ENCODE results near the gene TRIM62.
"Not testable (repeated sequence)": the region's sequence is repeated elsewhere in the genome, so short reads cannot be mapped to it uniquely, and the experiment has no call there.

TRIM62 gene

DNA sequence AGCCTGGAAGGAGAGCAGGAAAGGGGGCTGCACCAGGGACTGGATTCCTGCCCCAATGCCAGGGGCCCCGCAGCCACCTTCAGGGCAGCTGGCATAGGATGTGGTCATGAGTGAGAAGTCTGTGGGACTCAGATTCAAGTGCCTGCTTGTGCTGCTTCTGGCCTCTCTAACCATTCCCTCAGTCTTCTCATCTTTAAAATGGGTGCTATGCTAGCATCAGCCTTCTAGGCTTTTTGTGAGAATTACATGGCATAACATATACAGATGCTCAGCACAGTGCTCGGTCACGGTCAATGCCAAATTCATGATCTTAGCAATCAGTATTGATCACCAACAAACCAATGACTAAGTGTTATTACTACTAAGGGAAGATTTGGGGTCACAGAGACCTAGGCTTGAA lies 23.5 kb downstream of the TRIM62 start:
- no peak for DNase-seq

DNA sequence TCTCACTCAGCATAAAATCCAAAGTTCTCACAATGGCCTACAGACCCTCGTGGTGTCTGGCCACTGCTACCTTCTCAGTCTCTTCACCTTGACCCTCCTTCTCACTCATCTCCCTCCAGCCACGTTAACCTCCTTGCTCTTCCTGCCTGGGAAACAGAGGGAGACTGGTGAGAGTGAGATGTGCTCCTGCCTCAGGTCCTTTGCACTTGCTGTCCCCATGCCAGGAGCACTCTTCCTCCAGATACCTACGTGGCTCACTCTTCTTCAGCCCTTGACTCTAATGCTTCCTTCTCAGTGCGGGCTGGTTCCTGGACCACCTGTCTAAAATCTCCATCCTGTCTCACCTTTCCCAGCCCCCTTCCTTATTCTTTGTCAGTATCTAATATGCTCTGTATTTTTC lies 24.7 kb downstream of the TRIM62 start:
- no peak for DNase-seq

DNA sequence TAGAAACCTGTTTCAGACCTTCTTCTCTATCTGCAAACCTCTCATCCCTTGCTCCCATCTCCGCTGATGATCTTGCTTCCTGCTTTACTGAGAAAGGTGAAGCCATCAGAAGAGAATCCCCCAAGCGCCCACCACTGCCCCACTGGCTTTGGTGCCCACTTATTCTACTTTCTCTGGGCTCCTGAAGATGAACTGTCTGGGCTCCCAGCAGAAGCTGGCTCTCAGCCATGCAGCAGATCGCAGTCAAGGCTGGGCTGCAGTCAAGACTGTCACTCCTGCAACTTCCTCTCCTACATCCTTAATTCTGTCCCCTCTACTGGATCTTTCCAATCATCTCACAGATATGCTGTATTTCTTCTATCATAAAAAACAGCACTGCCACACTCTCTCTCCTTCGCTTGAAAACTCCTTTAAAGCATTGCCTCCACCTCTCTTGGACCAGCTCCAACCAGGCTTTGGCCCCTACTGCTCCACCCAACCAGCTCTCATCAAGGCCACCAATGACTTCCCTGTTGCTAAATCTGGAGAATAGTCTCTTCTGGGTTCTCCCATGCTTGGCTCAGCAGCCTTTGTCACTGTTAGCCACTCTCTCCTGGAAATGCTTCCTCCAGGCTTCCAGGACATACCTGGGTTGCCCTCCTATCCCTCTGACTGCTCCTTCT lies 25.8 kb downstream of the TRIM62 start:
- no peak for DNase-seq

DNA sequence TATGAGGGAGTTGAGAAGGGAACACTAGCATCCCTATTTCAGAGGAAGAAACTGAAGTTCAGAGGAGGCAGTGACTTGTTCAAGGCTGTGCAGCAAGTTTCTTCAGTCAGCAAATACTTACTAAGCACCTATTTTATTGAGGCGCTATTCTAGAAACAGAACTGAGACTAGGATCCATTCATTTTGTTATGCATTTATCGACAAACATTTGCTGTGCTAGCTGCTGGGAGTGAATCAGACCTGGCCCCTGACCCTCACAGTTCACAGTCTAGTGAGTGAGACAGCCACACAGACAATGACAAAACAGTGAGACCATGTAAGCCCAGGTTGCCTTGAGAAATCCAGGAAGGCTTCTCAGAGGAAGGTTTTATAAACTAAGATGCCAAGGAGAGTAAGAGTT lies 28.2 kb downstream of the TRIM62 start:
- DNase-seq: no peak

DNA sequence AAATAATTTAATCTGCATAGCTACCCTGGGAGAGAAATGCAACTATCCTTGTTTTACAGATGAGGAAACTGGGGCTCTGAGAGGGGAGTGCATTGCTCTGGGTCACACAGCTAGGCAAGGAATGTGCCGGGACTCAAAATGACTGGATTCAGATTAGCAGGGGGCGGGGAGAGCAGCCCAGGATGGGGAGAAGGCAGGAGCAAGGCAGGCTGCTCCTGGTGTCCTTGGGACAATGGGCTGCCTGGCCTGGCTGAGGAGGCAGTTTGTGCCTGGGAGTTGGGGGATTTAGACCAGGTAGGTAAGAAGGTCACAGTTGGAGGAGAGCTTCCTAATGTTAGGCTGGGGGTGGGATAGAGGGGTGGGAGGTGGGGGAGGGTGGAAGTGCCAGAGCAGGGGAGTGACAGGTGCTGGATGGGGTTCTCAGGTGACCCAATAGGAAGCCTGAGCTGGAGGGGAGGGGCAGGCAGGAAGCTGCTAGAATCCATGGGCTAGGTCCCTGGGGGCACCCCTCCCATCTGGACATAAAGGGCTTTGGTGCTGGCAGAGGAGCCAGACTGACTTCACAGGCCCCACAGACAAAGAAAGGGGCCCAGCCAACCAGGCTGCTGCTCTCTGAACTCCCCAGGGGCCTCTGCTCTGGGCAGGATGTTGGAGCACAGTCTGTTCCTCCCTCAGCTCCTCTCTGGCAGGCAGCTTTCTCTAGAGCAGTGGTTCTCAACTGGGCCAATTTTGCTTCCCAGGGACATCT lies 29.0 kb downstream of the TRIM62 start:
- peak; percentile 67 for DNase-seq

DNA sequence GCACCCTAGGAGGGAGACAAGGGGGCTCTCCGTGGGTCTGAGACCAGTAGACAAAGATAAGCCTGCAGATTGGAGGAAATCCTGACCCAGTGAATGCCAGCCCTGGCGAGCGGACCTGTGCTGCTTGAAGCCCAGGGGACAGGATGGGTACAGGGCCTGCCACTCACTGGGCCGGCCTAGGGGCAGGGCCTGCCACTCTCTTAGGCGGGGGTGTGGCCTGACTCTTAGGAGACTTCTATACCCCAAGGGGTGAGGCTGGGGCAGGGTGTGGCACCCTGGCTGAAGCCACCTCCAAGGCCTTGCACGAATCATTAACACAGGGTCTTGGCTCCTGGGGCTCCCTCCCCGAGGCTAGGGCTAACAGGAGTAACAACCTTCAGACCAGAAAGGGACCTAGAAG lies 30.7 kb downstream of the TRIM62 start:
- no peak for DNase-seq

DNA sequence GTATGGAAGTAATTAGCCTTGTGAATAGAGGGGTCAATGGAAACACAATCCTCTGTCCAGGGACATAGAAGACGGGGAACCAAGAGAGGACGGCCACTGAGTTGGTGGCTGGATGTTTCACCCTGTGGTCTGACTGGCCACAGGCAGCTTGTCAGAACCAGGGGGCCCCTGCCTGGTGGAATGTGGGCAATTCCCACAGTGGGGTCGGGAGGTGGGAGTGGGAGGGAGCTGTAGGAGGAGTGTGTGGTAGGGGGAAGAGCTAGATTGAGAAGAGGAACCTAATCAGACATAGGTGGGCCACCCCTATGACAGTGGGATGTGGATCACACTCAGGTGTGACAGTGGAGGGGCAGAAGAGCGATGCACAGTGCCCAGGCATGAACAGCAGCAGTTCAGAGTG lies 31.3 kb downstream of the TRIM62 start:
- no peak for DNase-seq

DNA sequence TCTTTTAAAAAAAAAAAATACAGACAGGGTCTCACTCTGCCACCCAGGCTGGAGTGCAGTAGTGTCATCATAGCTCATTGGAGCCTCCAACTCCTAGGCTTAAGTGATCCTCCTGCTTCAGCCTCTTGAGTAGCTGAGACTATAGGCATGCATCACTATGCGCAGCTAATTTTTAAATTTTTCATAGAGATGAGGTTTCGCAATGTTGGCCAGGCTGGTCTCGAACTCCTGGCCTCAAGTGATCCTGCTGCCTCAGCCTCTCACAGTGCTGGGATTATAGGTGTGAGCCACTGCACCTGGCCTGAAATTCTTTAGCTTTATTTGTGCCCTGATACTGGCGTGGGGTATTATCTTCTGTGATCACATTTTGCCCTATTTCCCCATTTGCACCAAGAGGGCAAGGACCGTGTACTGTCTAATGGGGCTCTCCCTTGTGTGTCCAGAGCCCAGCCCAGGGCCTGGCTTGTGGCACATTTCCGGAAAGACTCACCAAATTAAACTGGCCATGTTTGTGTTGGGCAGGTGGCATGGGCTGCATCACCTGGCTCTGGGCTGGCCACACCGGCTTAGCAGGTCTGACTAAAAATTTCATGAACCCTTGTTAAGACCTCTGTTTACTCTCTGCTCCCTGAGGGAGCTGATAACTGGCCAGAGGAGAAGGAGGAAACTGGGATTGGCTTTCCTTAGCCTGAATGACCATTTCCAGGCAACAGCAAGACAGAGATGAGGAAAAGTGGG lies 32.2 kb downstream of the TRIM62 start:
- DNase-seq: no peak

DNA sequence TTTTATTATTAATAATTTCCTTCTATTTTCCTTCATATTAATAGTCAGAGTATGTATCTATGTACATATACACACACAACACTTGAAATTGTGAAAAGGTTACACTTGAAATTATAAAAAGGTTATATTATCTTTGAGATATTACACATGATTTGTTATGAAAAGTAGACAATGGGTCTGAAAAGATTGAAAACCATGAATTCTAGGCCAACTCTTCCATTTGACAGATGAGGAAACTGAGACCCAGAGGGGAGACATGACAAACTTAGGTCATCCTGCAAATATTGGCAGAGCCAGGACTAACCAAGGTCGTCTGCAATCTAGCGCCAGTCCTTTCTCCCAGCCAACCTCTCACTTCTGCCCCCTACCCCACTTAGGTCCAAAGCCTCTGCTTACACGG lies 33.2 kb downstream of the TRIM62 start:
- DNase-seq: no peak

DNA sequence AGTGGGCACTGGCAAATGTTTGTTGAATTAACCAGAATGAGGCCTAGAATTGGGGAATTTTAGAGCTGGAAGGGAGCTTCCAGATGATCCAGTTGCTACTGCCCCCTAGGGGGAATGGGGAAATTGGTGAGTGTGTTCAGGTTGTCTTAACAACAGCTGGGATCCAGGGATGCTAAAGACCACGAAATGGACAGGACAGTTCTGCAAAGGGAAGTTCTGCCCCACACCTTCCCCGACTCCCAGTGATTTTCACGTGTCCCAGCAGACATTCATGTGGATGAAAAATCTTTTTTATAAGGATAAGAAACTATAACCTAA lies 33.9 kb downstream of the TRIM62 start:
- peak; percentile 27 for DNase-seq

DNA sequence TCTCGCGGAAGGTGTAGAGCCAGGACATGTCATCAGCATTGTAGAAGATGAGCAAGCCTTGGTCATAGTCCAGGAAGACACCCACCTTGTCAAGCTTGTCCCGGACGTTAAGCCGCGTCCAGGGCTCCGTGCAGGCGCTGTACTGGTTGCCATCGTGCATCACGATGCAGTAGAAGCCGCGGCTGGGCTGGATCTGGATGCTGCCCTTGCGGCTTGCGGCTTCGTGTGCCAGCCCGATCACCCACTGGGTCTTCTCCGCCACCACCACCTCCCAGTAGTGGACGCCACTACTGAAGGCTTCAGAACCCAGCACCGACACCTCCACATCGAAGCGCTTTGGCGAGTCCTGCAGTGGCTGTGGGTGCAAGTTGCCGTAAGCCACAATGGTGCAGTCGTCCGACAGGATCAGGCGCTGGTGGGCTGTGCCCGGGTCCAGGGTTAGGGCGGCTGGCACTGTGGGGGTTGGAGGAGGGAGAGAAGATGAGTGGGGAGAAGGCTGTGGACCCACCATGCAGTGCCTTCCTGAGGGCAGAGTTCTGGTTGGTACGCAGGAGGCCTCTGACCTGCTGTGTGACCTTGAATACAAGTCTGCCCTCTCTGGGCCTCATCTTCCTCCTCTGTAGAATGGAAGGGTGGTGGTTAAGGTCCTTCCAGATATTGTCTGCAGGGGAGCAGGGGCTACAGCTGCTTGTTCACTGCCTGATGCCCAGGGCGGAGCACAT lies 34.4 kb downstream of the TRIM62 start:
- DNase-seq: no peak

DNA sequence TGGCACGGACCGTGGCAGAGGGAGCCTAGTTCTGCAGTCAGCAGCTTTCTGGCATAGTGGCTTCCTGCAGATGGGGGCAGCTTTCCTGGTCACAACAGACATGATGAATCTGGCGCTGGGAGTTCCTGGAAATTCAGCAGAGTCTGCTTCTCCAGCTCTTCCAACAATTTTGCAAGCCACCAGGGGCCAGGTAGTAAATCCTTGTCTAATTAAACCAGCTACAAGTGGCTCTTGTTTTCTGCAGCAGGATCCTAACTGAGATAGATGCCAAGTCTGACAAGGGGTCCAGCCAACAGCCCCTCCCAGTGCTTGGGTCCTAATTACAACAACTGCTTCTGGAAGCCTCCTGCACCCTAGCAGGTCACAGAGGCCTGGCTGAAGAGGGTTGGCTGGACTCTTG lies 35.8 kb downstream of the TRIM62 start:
- no peak for DNase-seq

DNA sequence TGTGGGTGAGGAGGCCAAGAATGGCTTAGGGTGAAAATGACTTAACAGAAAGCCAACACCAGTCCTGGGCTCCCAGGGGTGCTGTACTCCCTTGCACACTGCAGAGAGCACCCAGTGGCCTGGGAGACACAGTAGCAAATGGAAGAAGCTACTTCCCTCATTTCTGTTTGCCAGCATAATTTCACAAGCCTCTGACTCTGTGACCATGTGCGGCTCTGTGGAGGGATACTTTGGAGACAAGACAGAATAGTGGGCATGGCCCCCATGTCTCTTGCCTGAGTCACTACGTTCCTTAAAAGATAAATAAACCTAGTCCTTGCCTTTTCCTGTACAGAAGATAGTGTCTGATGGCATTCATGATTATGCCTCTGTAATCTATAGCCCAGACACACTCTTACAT lies 38.1 kb downstream of the TRIM62 start:
- peak; percentile 56 for DNase-seq

DNA sequence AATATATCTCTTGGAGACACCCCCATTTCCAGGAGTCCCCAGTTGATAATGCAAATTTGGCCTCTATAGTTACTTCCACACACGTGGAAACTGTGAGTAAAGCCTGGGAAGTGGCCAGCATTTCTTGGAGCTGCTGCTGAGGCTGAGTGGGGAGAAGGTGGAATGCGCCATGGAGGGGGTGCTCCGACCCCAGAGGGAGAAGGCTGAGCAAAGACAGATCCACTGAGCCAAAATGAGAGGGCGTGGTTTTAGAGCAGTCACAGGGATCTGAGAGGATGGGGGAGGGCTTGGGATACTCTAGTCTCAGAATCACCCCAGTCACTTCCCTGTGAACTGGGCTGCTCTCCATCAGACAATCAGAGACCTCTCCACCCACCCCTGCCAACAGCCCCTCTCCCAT lies 38.7 kb downstream of the TRIM62 start:
- DNase-seq: peak; percentile 75

DNA sequence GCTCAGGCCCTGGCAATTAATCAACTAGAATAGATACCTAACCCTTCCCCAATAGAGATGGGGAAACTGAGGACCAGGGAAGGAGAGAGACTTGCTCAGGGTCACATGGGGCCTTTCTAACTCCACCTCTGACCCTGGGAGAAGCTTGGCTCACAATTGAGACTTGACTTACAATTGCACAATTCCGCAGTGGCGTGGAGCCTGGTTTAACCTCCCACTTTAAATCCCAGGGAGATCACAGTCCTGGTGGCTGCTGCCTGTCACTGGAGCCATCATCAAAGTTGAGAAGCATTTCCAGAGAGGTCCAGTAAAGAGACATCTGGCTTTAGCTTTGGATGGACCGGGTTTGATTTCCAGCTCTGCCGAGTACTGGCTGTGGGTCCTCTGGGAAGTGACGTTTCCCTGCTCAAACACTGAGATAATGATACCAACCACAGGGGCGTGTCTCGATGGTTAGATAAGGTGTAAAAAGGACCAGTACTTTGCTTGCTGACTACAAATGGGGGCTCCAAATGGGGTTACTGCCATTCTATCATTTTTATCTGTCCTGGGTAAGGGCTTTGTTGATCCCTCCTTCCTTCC lies 39.3 kb downstream of the TRIM62 start:
- no peak for DNase-seq

DNA sequence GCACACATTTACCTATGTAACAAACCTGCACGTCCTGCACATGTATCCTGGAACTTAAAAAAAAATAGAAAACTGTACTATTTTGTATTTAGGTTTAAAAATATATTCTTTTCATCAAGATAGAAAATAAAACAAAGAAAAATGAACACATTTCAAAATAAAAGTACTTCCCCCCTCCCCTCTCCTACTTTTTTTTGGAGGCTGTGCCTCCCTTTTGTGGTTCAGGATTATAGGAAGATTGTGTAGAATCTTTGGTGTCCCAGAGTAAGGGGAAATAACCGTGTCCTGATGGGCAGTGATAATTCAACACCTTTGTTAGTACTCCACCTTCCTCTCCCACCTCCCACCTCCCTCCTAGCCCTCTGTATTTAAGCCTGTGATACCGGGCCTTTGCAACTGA lies 40.1 kb downstream of the TRIM62 start:
- DNase-seq: no peak

DNA sequence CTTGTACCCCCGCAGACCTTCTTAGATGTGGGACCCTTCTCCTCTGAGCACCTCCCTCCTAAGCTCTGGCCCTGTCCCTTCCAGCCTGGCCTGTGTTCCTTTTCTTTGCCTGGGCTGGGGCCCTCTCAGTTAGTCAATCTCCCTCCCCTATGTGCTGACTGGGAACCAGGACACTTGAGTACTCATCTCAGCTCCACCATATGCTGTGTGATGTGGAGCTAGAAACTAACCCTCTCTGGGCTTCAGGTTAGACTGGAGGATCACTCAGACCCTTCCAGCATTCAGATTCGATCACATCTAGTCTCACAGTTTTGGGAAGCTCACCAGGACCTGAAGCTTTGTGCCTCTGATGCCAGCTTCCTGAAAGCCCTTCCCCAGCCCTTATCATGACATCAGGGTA lies 40.6 kb downstream of the TRIM62 start:
- DNase-seq: no peak

DNA sequence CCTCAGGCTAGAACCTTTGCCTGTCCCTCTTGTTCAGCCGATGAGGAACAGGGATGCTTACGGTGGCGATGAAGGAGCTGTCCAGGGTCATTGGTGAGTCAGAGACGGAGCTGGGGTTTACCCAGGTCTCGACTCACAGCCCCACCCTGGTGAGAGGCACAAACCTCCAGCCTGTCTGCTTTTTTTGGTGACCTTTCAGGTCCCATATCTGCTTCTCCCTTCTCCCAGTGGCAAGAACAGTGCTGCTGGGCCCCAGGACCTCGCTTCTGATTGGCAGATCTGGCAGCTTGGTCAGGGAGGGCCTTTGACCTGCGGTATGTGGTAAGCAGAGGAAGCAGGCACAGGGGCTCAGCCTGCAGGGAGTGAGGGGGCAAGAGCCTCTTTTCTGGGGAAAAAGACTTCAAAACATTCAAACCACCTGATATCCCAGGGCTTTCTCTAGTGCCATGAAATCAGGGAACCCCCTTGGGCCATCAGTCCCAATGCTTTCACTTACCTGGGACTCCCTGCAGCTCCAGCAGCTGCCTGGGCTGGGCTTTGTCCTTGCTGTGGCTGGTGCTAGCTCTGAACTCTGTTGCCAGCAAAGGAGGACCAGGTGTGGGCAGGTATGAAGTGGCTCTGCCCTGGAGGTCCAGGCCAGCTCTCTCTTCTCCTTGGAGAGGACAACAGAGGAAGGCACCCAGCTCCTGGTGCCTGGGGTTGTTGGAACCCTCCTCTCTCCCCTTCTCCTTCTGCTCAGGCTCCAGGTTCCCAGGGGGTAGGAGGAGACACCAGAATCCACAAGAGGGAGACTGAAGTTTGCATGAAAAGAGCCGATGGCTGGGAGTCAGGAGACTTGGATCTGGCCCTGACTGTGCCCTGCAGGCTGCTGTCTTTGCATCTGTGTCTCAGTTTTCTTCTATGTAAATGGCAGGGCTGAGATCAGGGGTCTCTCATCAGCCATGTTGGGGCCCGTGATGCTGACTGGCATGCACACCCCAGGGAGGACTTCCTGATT lies 41.4 kb downstream of the TRIM62 start:
- DNase-seq: no peak

DNA sequence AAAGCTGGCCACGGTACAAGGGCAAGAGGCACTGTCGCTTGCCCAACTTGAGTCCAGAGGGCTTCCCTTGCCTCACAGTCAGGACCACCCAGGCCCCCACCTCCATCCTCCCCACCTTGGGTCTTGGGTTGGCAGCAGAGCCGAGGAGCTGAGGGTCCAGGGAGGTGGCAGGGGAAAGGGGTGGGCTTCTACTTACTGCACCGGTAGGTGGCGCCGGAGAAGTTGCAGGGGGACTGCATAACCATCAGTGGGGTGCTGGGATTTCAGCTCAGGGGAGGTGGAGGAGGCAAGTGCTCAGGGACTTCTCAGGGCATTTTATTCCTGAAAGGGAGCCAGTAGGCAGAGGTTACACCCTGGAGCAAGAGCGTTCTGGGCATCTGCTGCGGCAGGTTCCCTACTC lies 44.0 kb downstream of the TRIM62 start:
- DNase-seq: peak; percentile 43

DNA sequence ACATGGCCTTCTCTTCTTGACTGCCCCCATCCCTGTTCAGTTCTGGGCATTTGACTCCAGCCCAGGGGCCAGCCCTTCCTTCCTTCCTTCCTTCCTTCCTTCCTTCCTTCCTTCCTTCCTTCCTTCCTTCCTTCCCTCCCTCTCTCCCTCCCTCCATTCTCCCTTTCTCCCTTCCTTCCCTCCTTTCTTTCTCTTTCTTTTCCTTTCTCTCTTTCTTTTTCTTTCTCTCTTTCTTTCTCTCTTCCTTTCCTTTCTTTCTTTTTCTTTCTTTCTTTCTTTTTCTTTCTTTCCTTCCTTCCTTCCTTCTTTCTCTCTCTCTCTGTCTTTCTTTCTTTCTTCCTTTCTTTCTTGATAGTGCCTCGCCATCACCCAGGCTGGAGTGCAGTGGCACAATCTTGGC lies 45.8 kb downstream of the TRIM62 start:
- not testable (repeated sequence) for DNase-seq

DNA sequence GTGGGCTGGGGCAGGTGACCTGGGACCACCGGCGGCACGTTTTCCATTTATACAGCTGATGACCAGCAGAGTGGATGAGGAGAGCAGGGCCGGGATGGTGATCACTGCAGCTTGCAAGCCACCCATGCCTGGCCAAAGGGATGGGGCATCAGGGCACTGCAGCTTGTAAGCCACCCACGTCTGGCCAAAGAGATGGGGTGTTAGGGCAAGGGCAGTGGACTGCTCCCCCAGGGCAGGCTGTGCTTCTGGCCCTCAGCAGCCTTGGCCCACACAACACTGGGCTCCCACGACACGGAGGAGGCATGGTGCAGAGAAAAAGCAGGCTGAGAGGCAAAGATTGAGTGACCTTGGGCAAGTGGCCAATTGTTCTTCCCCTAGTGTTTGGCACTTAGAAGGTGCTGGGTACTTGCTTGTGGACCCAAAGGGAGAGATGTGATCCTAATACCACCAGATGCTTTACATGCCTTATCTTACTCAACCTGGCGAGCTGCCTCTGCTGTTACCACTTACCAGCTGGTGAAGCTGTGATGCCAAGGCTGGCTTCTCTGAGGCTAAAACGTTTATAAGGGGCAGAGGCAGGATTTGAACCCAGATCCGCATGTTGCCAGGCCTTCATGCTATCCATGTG lies 48.3 kb downstream of the TRIM62 start:
- DNase-seq: no peak

DNA sequence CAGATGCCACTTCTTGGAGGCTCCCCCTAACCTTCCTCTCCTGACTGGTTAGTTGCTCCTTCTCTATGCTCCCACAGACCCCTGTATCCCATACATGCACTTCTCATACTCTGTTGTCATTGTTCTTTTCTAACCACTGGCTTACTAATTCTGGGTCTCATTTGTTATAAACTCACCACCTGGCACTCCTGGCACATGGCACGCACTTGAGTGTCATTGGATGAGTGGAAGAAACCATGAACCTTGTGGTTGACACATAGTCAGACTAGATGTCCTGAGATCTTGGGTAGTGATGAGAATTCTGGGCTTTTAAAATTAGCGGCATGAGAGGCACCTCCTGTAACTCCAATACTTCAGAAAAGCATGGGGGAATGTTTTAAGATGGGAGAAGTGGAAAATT lies 49.3 kb downstream of the TRIM62 start:
- DNase-seq: no peak

Data from fibroblast of upper back skin (primary cell).